Heart left ventricle (tissue), 13 donors: ENCODE results near the gene OLR1.

Source experiments
- POLR2A ChIP-seq, 2 donors: fragments of 450-650 bp; IDR thresholded peaks; one replicate each; pipeline ENCODE4 v1.6.1; 2017; ENCODE audit warnings: antibody characterized with exemption in 2 of 2, mild to moderate bottlenecking in 2 of 2, moderate library complexity in 2 of 2
- TF ChIP-seq, protein P1 (sequence below), 12 donors: fragments of 200-600 bp; sonication (generic) in 4 of 12; IDR thresholded peaks; one replicate each; pipeline versions ENCODE4 v1.5.0 to v1.8.0; 2018 to 2022; ENCODE audit warnings: antibody characterized with exemption in 12 of 12, mild to moderate bottlenecking in 5 of 12
- donor health status: ischemic (EF 13 %, LVEDD 7.1; RV severe dilation, severe dysfunction).
- donor health status: DM: no; HTN: yes; CAD: no.
- donor health status: DM: no; HTN: no; CAD: no.
- donor health status: ischemic (EF 25% LVEDD 6.9; RV normal size, moderate dysfunction).
- donor health status: ischemic (EF 25% LVEDD 5.7; RV mildly dilated, moderate dysfunction).
- donor health status: ischemic (EF 35%, LVEDD 5.7; RV mildly dilated, moderate dysfunction).
- donor health status: nonischemic (EF 11% LVEDD 7.7; RV severe dilation, severe dysfunction).
- donor health status: DM: yes; HTN: yes; CAD: no.
- donor health status: PGD.
- donor health status: ischemic (EF 29% LVEDD 5.4; RV normal size, mild dysfunction).
- donor health status: nonischemic (EF 23%, LVEDD 6.1; RV moderate dilation, normal function).

DNA sequence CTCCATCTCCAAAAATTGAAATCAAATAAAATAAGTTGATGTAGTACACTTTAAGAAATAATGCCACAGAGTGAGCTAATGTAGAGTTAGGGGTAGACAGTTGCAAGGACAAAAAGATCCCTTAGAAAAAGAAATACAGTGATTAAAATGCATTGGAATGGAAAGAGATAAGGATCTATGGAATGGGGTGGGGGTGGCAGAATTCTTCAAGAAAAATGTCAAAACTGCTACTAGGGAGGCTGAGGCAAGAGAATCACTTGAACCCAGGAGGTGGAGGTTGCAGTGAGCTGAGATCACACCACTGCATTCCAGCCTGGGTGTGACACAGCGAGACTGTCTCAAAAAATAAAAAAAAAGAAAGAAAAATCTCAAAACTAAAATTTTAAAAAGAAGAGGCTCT, 6.5 kb downstream of the OLR1 start:
- TF ChIP-seq, protein P1, sequence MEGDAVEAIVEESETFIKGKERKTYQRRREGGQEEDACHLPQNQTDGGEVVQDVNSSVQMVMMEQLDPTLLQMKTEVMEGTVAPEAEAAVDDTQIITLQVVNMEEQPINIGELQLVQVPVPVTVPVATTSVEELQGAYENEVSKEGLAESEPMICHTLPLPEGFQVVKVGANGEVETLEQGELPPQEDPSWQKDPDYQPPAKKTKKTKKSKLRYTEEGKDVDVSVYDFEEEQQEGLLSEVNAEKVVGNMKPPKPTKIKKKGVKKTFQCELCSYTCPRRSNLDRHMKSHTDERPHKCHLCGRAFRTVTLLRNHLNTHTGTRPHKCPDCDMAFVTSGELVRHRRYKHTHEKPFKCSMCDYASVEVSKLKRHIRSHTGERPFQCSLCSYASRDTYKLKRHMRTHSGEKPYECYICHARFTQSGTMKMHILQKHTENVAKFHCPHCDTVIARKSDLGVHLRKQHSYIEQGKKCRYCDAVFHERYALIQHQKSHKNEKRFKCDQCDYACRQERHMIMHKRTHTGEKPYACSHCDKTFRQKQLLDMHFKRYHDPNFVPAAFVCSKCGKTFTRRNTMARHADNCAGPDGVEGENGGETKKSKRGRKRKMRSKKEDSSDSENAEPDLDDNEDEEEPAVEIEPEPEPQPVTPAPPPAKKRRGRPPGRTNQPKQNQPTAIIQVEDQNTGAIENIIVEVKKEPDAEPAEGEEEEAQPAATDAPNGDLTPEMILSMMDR (IDR thresholded peaks at IDR 0.05) = no peak
- no peak for TF ChIP-seq POLR2A (IDR thresholded peaks at IDR 0.05)
